Smooth muscle cell (in vitro differentiated cells): Measurements from ENCODE around the gene MKI67. TPM values are rescaled to one million over a fixed set of nuclear protein-coding genes. Genes with fewer than 3 reads are reported as not detected.
"Not testable (repeated sequence)": the region's sequence is repeated elsewhere in the genome, so short reads cannot be mapped to it uniquely, and the experiment has no call there.

Experiments
- DNase-seq: peaks from one replicate; lab custom pipeline; 2025; ENCODE audit not compliant: unreplicated experiment; lab: John Stamatoyannopoulos, UW
- H2AFZ ChIP-seq: fragments of 200-600 bp; sonication (generic); 2 replicates; pipeline ENCODE4 v1.6.0; 2016; ENCODE audit warnings: antibody characterized with exemption, low read depth, mild to moderate bottlenecking
- H3F3A ChIP-seq: fragments of 200-600 bp; sonication (generic); 2 replicates; pipeline ENCODE4 v1.6.0; 2017; ENCODE audit warnings: antibody characterized with exemption, low read depth
- H3K27ac ChIP-seq: fragments of 200-600 bp; sonication (generic); 2 replicates; pipeline ENCODE4 v1.5.1; 2016; ENCODE audit warnings: low read depth, mild to moderate bottlenecking
- H3K27me3 ChIP-seq: fragments of 200-600 bp; sonication (generic); 2 replicates; pipeline ENCODE4 v1.6.1; 2016; ENCODE audit warnings: low read depth, mild to moderate bottlenecking
- H3K36me3 ChIP-seq: fragments of 200-600 bp; sonication (generic); 2 replicates; pipeline ENCODE4 v1.5.1; 2016; ENCODE audit warnings: low read depth
- H3K4me1 ChIP-seq: fragments of 200-600 bp; sonication (generic); 2 replicates; pipeline ENCODE4 v1.5.1; 2016; ENCODE audit warnings: low read depth
- H3K4me2 ChIP-seq: fragments of 200-600 bp; sonication (generic); 2 replicates; pipeline ENCODE4 v1.6.0; 2016; ENCODE audit warnings: mild to moderate bottlenecking
- H3K4me3 ChIP-seq: fragments of 200-600 bp; sonication (generic); 2 replicates; pipeline ENCODE4 v1.5.1; 2016; ENCODE audit warnings: mild to moderate bottlenecking
- H3K79me2 ChIP-seq: fragments of 200-600 bp; sonication (generic); 2 replicates; pipeline ENCODE4 v1.6.0; 2016; ENCODE audit warnings: low read depth, mild to moderate bottlenecking
- H3K9ac ChIP-seq: fragments of 200-600 bp; sonication (generic); 2 replicates; pipeline ENCODE4 v1.6.0; 2016; ENCODE audit warnings: low read depth
- H3K9me3 ChIP-seq: fragments of 200-600 bp; sonication (generic); replicated peaks from 2 replicates; pipeline ENCODE4 v1.5.1; 2016; ENCODE audit warnings: low read depth
- H4K20me1 ChIP-seq: fragments of 200-600 bp; sonication (generic); 2 replicates; pipeline ENCODE4 v1.6.0; 2016; ENCODE audit warnings: low read depth
- WGBS: methylation state at CpG from one replicate; pipeline ENCODE4 v1.1.7; 2016; ENCODE audit warnings: low lambda C conversion rate; 5-methylcytosine and 5-hydroxymethylcytosine counted together
- polyA plus RNA-seq: library from polyadenylated mRNA; unstranded; fragments of >200 nt; fragmentation: Nextera tagmentation; extraction: Ambion mirVana; gene quantifications from 2 replicates; pipeline ENCODE4 v1.2.1, GENCODE V29; 2016
- total RNA-seq: library from RNA; depleted of rRNA; stranded (reverse); fragments of >200 nt; gene quantifications from 2 replicates; pipeline ENCODE4 v1.2.3, GENCODE V29; 2014
- TF ChIP-seq, protein P1 (sequence below): fragments of 200-600 bp; sonication (generic); IDR thresholded peaks from 2 replicates; pipeline ENCODE4 v1.5.1; 2017; ENCODE audit warnings: borderline replicate concordance, mild to moderate bottlenecking, antibody characterized with exemption; ENCODE audit not compliant: insufficient read depth, poor library complexity, severe bottlenecking

Gene MKI67
- total and polyA plus RNA-seq, 2 experiments from 2014 or later: 7.9 to 10.8 TPM

- H3K4me2 ChIP-seq: no peak overlapping the region
- no peaks in the 10 kb centered on the region for H3K4me1 ChIP-seq
- 60% methylated on average over 1 of the region's 1 CpG for WGBS
- H2AFZ ChIP-seq: no peak overlapping the region
- H4K20me1 ChIP-seq: no peaks in the 10 kb centered on the region
- H3K79me2 ChIP-seq: no peaks in the 10 kb centered on the region
- H3K4me3 ChIP-seq: no peak overlapping the region
- no peak overlapping the region for H3K9ac ChIP-seq
- no peaks in the 10 kb centered on the region for H3K9me3 ChIP-seq
- TF ChIP-seq, protein P1, sequence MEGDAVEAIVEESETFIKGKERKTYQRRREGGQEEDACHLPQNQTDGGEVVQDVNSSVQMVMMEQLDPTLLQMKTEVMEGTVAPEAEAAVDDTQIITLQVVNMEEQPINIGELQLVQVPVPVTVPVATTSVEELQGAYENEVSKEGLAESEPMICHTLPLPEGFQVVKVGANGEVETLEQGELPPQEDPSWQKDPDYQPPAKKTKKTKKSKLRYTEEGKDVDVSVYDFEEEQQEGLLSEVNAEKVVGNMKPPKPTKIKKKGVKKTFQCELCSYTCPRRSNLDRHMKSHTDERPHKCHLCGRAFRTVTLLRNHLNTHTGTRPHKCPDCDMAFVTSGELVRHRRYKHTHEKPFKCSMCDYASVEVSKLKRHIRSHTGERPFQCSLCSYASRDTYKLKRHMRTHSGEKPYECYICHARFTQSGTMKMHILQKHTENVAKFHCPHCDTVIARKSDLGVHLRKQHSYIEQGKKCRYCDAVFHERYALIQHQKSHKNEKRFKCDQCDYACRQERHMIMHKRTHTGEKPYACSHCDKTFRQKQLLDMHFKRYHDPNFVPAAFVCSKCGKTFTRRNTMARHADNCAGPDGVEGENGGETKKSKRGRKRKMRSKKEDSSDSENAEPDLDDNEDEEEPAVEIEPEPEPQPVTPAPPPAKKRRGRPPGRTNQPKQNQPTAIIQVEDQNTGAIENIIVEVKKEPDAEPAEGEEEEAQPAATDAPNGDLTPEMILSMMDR: no peak
- H3F3A ChIP-seq: no peaks in the 10 kb centered on the region
- DNase-seq: no peak
- peaks cover 12% of the 10 kb centered on the region for H3K27me3 ChIP-seq
- no peak overlapping the region for H3K27ac ChIP-seq
- no peaks in the 10 kb centered on the region for H3K36me3 ChIP-seq
Observed at GRCh38 chr10:128144547-128144946, 18.3 kb upstream of the MKI67 start.

DNA sequence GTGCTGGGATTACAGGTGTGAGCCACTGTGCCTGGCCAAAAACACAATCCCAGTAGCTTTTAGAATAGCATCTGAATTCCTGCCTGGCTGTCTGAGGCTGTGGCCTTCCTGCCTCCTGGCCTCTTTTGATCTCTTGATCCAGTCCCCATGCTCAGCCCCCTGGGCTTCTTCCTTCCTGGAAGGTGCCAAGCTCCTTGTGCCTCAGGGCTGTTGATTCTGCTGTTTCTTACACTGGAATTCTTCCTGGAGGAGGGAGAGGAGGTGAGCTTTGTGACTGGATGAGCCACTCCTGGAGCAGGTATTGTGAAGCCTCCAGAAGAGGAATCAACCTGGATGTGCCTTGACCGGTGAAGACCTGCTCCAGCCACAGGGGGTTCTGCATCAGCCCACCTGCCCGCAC is 17.3 kb upstream of the MKI67 start:
- H3F3A ChIP-seq: no peaks in the 10 kb centered on the region
- DNase-seq: no peak
- TF ChIP-seq, protein P1: no peak

GRCh38 chr10:128140425-128140824 is 14.2 kb upstream of the MKI67 start:
- H3F3A ChIP-seq: no peaks in the 10 kb centered on the region
- no peak overlapping the region for H3K27ac ChIP-seq
- DNase-seq: no peak
- no peaks in the 10 kb centered on the region for H3K9me3 ChIP-seq
- H3K27me3 ChIP-seq: no peaks in the 10 kb centered on the region
- no peak overlapping the region for H3K4me3 ChIP-seq
- H2AFZ ChIP-seq: no peak overlapping the region
- no peaks in the 10 kb centered on the region for H3K79me2 ChIP-seq
- no peaks in the 10 kb centered on the region for H3K36me3 ChIP-seq
- TF ChIP-seq, protein P1: no peak
- no peak overlapping the region for H3K9ac ChIP-seq
- WGBS: 50% methylated on average over 3 of the region's 3 CpGs
- H3K4me1 ChIP-seq: no peaks in the 10 kb centered on the region
- H4K20me1 ChIP-seq: no peaks in the 10 kb centered on the region
- no peak overlapping the region for H3K4me2 ChIP-seq

More for the DNA sequence above, 17.3 kb upstream of the MKI67 start:
- no peak overlapping the region for H2AFZ ChIP-seq
- H3K79me2 ChIP-seq: no peaks in the 10 kb centered on the region
- H3K27me3 ChIP-seq: peaks cover 12% of the 10 kb centered on the region
- WGBS: 95% methylated on average over 2 of the region's 2 CpGs
- H3K4me1 ChIP-seq: no peaks in the 10 kb centered on the region
- H3K36me3 ChIP-seq: no peaks in the 10 kb centered on the region
- no peaks in the 10 kb centered on the region for H3K9me3 ChIP-seq
- H3K27ac ChIP-seq: no peak overlapping the region
- no peak overlapping the region for H3K9ac ChIP-seq
- H3K4me2 ChIP-seq: no peak overlapping the region
- H4K20me1 ChIP-seq: no peaks in the 10 kb centered on the region
- no peak overlapping the region for H3K4me3 ChIP-seq

DNA sequence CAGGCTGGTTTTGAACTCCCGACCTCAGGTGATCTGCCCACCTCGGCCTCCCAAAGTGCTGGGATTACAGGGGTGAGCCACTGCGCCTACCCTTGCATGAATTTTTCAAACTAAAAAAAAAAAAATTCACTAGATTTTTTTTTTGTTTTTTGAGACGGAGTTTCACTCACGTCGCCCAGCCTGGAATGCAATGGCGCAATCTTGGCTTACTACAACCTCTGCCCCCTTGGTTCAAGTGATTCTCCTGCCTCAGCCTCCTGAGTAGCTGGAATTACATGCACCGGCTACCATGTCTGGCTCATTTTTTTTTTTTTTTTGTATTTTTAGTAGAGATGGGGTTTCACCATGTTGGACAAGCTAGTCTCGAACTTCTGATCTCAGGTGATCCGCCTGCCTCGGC is 12.2 kb upstream of the MKI67 start:
- H3K4me2 ChIP-seq, DNase-seq, H3K27ac ChIP-seq, H3K27me3 ChIP-seq, H3K36me3 ChIP-seq, H3K9ac ChIP-seq, H4K20me1 ChIP-seq, H3K4me3 ChIP-seq, H3K4me1 ChIP-seq, H3K79me2 ChIP-seq, H3K9me3 ChIP-seq, H2AFZ ChIP-seq, H3F3A ChIP-seq: not testable (repeated sequence)
- WGBS: 92% methylated on average over 11 of the region's 11 CpGs
